Fibroblast of pulmonary artery (primary cell): Measurements from ENCODE around the gene PDCD6IP.
"Not testable (repeated sequence)": the region's sequence is repeated elsewhere in the genome, so short reads cannot be mapped to it uniquely, and the experiment has no call there.

Experiments used
- DNase-seq: peaks from one replicate; pipeline ENCODE4 v3.0.0-alpha.2; 2010; ENCODE audit warnings: low read depth
- H3K4me3 ChIP-seq: replicated peaks from 2 replicates; pipeline ENCODE4 v1.5.1; 2011; ENCODE audit warnings: low read depth, mild to moderate bottlenecking, control low read depth, low read length, moderate library complexity
- TF ChIP-seq, protein P1 (sequence below): IDR thresholded peaks from 2 replicates; pipeline ENCODE4 v1.5.1; 2011; ENCODE audit warnings: mild to moderate bottlenecking, control low read depth, low read length, inconsistent platforms; ENCODE audit errors: missing control alignments

Gene PDCD6IP

DNA sequence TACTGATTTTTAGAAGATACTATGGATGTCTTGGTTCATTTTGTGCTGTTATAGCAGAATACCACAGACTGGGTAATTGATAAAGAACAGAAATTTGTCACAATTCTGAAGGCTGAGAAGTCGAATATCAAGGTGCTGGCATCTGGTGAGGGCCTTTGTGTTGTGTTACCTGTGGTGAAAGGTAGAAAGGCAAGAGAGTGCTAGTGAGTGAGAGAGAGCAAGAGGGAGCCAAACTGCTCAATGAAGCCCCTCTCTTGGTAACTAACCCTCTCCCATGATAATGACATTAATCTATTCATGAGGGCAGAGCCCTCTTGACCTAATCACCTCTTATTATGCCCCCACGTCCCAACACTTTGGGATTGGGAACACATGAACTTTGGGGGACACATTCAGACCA lies 31.3 kb downstream of the PDCD6IP start:
- no peak overlapping the region for H3K4me3 ChIP-seq
- DNase-seq = no peak
- TF ChIP-seq, protein P1, sequence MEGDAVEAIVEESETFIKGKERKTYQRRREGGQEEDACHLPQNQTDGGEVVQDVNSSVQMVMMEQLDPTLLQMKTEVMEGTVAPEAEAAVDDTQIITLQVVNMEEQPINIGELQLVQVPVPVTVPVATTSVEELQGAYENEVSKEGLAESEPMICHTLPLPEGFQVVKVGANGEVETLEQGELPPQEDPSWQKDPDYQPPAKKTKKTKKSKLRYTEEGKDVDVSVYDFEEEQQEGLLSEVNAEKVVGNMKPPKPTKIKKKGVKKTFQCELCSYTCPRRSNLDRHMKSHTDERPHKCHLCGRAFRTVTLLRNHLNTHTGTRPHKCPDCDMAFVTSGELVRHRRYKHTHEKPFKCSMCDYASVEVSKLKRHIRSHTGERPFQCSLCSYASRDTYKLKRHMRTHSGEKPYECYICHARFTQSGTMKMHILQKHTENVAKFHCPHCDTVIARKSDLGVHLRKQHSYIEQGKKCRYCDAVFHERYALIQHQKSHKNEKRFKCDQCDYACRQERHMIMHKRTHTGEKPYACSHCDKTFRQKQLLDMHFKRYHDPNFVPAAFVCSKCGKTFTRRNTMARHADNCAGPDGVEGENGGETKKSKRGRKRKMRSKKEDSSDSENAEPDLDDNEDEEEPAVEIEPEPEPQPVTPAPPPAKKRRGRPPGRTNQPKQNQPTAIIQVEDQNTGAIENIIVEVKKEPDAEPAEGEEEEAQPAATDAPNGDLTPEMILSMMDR = no peak

GRCh38 chr3:33831053-33831452 lies 32.6 kb downstream of the PDCD6IP start:
- TF ChIP-seq, protein P1 = no peak
- H3K4me3 ChIP-seq = no peak overlapping the region
- DNase-seq = no peak

DNA sequence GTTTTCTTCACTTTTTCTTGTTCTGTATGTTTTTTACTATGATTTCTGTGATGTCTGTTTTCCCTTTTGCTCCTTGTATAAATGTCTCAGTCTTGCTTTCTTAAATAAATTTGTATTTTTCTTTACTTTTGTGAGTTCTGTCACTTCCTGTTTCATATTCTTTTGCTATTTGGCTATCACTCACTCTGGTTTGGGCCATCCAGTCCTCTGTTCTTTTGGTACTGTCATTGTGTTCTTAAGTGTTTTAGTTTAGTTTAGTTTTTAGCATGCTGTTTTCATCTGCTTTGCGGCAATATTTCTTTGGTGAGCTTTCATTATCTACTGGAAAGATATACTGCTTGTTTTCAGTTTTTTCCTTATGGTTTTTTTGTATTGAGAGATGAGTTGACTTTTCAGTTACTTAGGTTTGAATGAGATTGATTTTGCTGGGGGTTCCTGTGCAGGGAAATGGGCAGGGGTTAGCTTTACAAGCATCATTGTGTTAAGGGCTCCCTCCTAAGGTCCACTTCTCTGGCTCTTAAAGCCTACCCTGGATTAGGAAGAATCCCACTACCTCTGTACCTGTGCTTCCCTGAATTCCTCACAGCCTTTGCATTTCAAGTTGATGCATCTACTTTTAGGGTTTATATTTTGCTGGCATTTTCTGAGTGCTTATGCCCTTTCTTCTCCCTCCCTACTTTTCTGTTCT lies 35.1 kb downstream of the PDCD6IP start:
- no peak overlapping the region for H3K4me3 ChIP-seq
- TF ChIP-seq, protein P1 = no peak
- DNase-seq = no peak

DNA sequence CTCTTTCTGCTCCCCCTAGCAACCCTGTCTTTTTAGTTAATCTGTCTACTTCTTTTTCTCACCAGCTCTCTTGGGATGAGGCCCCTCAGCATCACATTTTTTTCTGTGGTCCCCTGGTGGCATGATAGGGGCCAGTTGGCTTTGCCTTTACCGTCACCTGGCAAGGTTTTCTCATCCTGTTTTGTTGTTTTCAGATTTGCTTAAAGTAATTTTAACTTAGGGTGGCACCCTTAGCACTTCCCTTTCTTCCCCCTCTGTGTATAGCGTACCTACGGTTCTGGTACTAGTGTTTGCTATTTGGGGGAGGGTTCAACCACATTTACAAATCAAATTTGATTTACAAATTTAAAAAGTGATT lies 35.6 kb downstream of the PDCD6IP start:
- TF ChIP-seq, protein P1 = no peak
- DNase-seq = no peak
- H3K4me3 ChIP-seq = no peak overlapping the region

DNA sequence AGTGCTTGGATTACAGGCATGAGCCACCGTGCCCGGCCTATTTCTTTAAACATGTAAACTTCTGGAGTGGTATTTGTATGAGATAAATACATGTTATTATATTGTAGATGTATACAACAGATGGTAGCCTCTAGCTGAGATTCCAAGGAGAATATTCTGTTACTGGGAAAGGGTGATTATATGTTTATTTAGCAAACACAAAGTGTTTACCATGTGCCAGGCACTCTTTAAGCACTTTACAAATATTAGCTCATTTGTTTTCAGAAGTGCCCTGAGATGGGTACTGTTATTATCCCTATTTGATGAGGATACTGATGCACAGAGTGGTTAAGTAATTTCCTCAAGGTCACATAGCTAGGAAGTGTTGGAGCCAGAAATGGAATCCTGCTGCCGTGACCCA lies 38.8 kb downstream of the PDCD6IP start:
- DNase-seq, H3K4me3 ChIP-seq: not testable (repeated sequence)

- TF ChIP-seq, protein P1 = no peak
- no peak for DNase-seq
- no peak overlapping the region for H3K4me3 ChIP-seq
Measured at GRCh38 chr3:33839283-33839682, 40.9 kb downstream of the PDCD6IP start.

- TF ChIP-seq, protein P1 = no peak
Measured at GRCh38 chr3:33840179-33840578, 41.7 kb downstream of the PDCD6IP start.

More at GRCh38 chr3:33840179-33840578, 41.7 kb downstream of the PDCD6IP start:
- no peak overlapping the region for H3K4me3 ChIP-seq
- DNase-seq = no peak
